ENCODE results near the gene LSAMP. TPM values are rescaled to one million over a fixed set of nuclear protein-coding genes. Genes with fewer than 3 reads are reported as not detected.

Gene LSAMP
- total and polyA plus RNA-seq, 2 of the 4 experiments (the other 2 are of a cell fraction) = 7.9 to 8.0 TPM

GRCh38 chr3:116129187-116129946 is 315.9 kb downstream of the LSAMP start:
- DNase-seq (no peak), ATAC-seq (ENCODE audit: low read depth) (no peak)
- Histone ChIP-seq H3K9ac (ENCODE audit: low read depth, low read length) (no peak overlapping the region), H2BK20ac (ENCODE audit: low read depth, low read length) (no peak overlapping the region), H3K18ac (ENCODE audit: low read depth, low read length) (no peak overlapping the region), H3K23ac (ENCODE audit: low read depth, low read length) (no peak overlapping the region), H3K4me2 (ENCODE audit: low read depth, low read length) (no peak overlapping the region), H3K36me3 (ENCODE audit: control insufficient read depth, insufficient read depth, low read length) (no peaks in the 10 kb centered on the region), H3K79me1 (ENCODE audit: low read depth in 1 of 2, low read length in 2 of 2) (no peaks in the 10 kb centered on the region), H4K91ac (ENCODE audit: insufficient read depth, low read depth, low read length) (no peak overlapping the region), H4K5ac (ENCODE audit: low read depth, low read length) (no peak overlapping the region), H3K27me3 (ENCODE audit: control insufficient read depth, insufficient read depth, low read length) (no peaks in the 10 kb centered on the region), H2BK120ac (ENCODE audit: low read depth, low read length) (no peak overlapping the region), H3K4me1 (ENCODE audit: control insufficient read depth, insufficient read depth, low read length) (no peaks in the 10 kb centered on the region), H3K9me3 (ENCODE audit: control insufficient read depth, insufficient read depth, low read length) (no peaks in the 10 kb centered on the region), H3K4ac (ENCODE audit: low read depth, low read length) (no peak overlapping the region), H3K56ac (ENCODE audit: extremely low read depth, insufficient read depth, low read length) (no peak overlapping the region), H4K20me1 (ENCODE audit: insufficient read depth, low read length) (no peaks in the 10 kb centered on the region), H2BK15ac (ENCODE audit: low read depth, low read length) (no peak overlapping the region), H4K8ac (ENCODE audit: low read depth in 2 of 2, low read length in 2 of 2) (no peak overlapping the region), H3K9me1 (ENCODE audit: insufficient read depth, low read length) (no peaks in the 10 kb centered on the region), H2AK5ac (ENCODE audit: low read depth, low read length) (no peak overlapping the region), H2BK5ac (ENCODE audit: low read depth, low read length, poor library complexity, severe bottlenecking) (no peak overlapping the region), H3K27ac (ENCODE audit: insufficient read depth, low read length) (no peak overlapping the region), H2AK9ac (replicated peaks; ENCODE audit: low read depth, low read length, poor library complexity) (no peak overlapping the region), H3K4me3 (ENCODE audit: insufficient read depth, low read depth, low read length) (no peak overlapping the region), H2AFZ (replicated peaks; ENCODE audit: low read length, poor library complexity) (no peak overlapping the region), H3K14ac (replicated peaks; ENCODE audit: low read depth, low read length) (no peak overlapping the region)
- ChIA-PET POLR2A (ENCODE audit: unreplicated experiment) (no interaction called here), CTCF (no interaction called here)
- dilution Hi-C loops (cut with HindIII; ENCODE audit: low sequenced_read_pairs, unreplicated experiment) = no loop called here
- no peak for TF ChIP-seq MAFK (IDR thresholded peaks at IDR 0.05; ENCODE audit: low read depth, low read length)
- TF ChIP-seq RFX5 (IDR thresholded peaks at IDR 0.05; ENCODE audit: low read depth, low read length) = no peak
- TF ChIP-seq MXI1 (IDR thresholded peaks at IDR 0.05; ENCODE audit: borderline replicate concordance, low read depth, low read length) = no peak
- TF ChIP-seq FOS (IDR thresholded peaks at IDR 0.05; ENCODE audit: low read depth, low read length) = no peak
- no peak for TF ChIP-seq MAZ (IDR thresholded peaks at IDR 0.05; ENCODE audit: borderline replicate concordance, low read depth, low read length)
- TF ChIP-seq RAD21 (IDR thresholded peaks at IDR 0.05; ENCODE audit: low read length) = no peak
- TF ChIP-seq POLR2A (IDR thresholded peaks at IDR 0.05; ENCODE audit: low read depth, low read length) = no peak
- TF ChIP-seq, protein P1, sequence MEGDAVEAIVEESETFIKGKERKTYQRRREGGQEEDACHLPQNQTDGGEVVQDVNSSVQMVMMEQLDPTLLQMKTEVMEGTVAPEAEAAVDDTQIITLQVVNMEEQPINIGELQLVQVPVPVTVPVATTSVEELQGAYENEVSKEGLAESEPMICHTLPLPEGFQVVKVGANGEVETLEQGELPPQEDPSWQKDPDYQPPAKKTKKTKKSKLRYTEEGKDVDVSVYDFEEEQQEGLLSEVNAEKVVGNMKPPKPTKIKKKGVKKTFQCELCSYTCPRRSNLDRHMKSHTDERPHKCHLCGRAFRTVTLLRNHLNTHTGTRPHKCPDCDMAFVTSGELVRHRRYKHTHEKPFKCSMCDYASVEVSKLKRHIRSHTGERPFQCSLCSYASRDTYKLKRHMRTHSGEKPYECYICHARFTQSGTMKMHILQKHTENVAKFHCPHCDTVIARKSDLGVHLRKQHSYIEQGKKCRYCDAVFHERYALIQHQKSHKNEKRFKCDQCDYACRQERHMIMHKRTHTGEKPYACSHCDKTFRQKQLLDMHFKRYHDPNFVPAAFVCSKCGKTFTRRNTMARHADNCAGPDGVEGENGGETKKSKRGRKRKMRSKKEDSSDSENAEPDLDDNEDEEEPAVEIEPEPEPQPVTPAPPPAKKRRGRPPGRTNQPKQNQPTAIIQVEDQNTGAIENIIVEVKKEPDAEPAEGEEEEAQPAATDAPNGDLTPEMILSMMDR (conservative IDR thresholded peaks at IDR 0.05; ENCODE audit: low read depth, low read length) = no peak
- TF ChIP-seq CEBPB (IDR thresholded peaks at IDR 0.05; ENCODE audit: low read depth, low read length) = no peak
- TF ChIP-seq CHD1 (IDR thresholded peaks at IDR 0.05; ENCODE audit: low read depth, low read length) = no peak
- TF ChIP-seq RCOR1 (IDR thresholded peaks at IDR 0.05; ENCODE audit: insufficient replicate concordance, low read length) = no peak
- TF ChIP-seq SMC3 (IDR thresholded peaks at IDR 0.05; ENCODE audit: low read depth, low read length) = no peak
- TF ChIP-seq NFE2L2 (IDR thresholded peaks at IDR 0.05; ENCODE audit: low read depth, low read length) = no peak
- no peak for TF ChIP-seq USF2 (IDR thresholded peaks at IDR 0.05; ENCODE audit: low read depth, low read length)
- BruUV-seq (replicated peaks) = no TSS peak
- intact Hi-C loops (cut with micrococcal nuclease) = no loop called here
- no CpG with 5 or more reads among the region's 5 CpGs for WGBS, 2 experiments (ENCODE audit: extremely low coverage in 2 of 2, insufficient read length in 1 of 2)
- in situ Hi-C loops (cut with MboI; ENCODE audit: low sequenced_read_pairs) = no loop called here
